A673 (cell line): Measurements from ENCODE around the gene MYD88. TPM values are rescaled to one million over a fixed set of nuclear protein-coding genes. Genes with fewer than 3 reads are reported as not detected.

ENCODE experiments used
- BruUV-seq: library from RNA; stranded (reverse); fragments of 400-500 nt; replicated peaks from 2 replicates; lab custom pipeline; 2021; lab: Mats Ljungman, UMichigan
- CTCF ChIA-PET: fragments of 300-600 bp; sonication (Branson Sonifier 250); formaldehyde crosslinking; loops from one replicate; lab custom pipeline; 2022; ENCODE audit warnings: antibody characterized with exemption; lab: Charles Lee
- POLR2A ChIA-PET: fragments of 300-600 bp; sonication (Branson Sonifier 250); formaldehyde crosslinking; loops from one replicate; lab custom pipeline; 2022; ENCODE audit warnings: antibody characterized with exemption; ENCODE audit not compliant: low non-redundant PET; lab: Charles Lee
- DNase-seq: peaks from one replicate; pipeline ENCODE4 v3.0.0-alpha.2; 2015; ENCODE audit warnings: low spot score
- H3K27ac ChIP-seq: fragments of 200-600 bp; sonication (generic); 2 replicates; pipeline ENCODE4 v1.5.1; 2016; ENCODE audit warnings: mixed run types, low read depth, mild to moderate bottlenecking, mixed read lengths, antibody characterized with exemption, low read length; ENCODE audit not compliant: poor library complexity, severe bottlenecking
- H3K27me3 ChIP-seq: fragments of 200-600 bp; sonication (generic); replicated peaks from 2 replicates; pipeline ENCODE4 v1.6.1; 2017; ENCODE audit warnings: mixed run types, low read depth, mild to moderate bottlenecking, mixed read lengths, antibody characterized with exemption, low read length; ENCODE audit not compliant: insufficient read depth, poor library complexity
- H3K36me3 ChIP-seq: fragments of 200-600 bp; sonication (generic); 2 replicates; pipeline ENCODE4 v1.6.1; 2016; ENCODE audit warnings: mixed run types, mild to moderate bottlenecking, mixed read lengths, antibody characterized with exemption, low read length; ENCODE audit not compliant: insufficient read depth, poor library complexity, severe bottlenecking
- H3K4me1 ChIP-seq: fragments of 200-600 bp; sonication (generic); 2 replicates; pipeline ENCODE4 v1.6.1; 2017; ENCODE audit warnings: mixed run types, mild to moderate bottlenecking, mixed read lengths, antibody characterized with exemption, low read length; ENCODE audit not compliant: insufficient read depth, poor library complexity, severe bottlenecking
- H3K4me3 ChIP-seq: fragments of 200-600 bp; sonication (generic); 2 replicates; pipeline ENCODE4 v1.5.1; 2016; ENCODE audit warnings: low read depth, mixed run types, mild to moderate bottlenecking, mixed read lengths, low read length; ENCODE audit not compliant: poor library complexity, severe bottlenecking
- H3K9me3 ChIP-seq: fragments of 200-600 bp; sonication (generic); 2 replicates; pipeline ENCODE4 v1.6.1; 2016; ENCODE audit warnings: mixed run types, low read depth, mild to moderate bottlenecking, mixed read lengths, antibody characterized with exemption, low read length; ENCODE audit not compliant: poor library complexity, severe bottlenecking
- EZH2 ChIP-seq: fragments of 200-600 bp; sonication (generic); IDR thresholded peaks from 2 replicates; pipeline ENCODE4 v1.6.1; 2017; ENCODE audit warnings: borderline replicate concordance, low read depth, mild to moderate bottlenecking, mixed read lengths, antibody characterized with exemption, low read length; ENCODE audit not compliant: poor library complexity, severe bottlenecking
- intact Hi-C: fragments of 100-400 bp; cut with micrococcal nuclease; formaldehyde crosslinking; loops from one replicate; pipeline ENCODE4 v1.10.0; 2022; ENCODE audit not compliant: unreplicated experiment
- total RNA-seq: library from RNA; stranded (reverse); gene quantifications from 2 replicates; pipeline ENCODE4 v1.2.3, GENCODE V29; 2021
- TF ChIP-seq, protein P1 (sequence below): fragments of 300-800, 200-600 bp; sonication (generic); conservative IDR thresholded peaks from 2 replicates; pipeline ENCODE4 v1.5.1; 2017; ENCODE audit warnings: low read depth, mild to moderate bottlenecking, antibody characterized with exemption, low read length, moderate library complexity, mixed read lengths

MYD88 gene
- total RNA-seq, 1 experiment from 2014 or later = 11.9 TPM

GRCh38 chr3:38094999-38095398 is 43.5 kb upstream of the MYD88 start:
- intact Hi-C loops = no loop called here
- no peak overlapping the region for H3K4me3 ChIP-seq
- H3K27me3 ChIP-seq = no peaks in the 10 kb centered on the region
- TF ChIP-seq, protein P1, sequence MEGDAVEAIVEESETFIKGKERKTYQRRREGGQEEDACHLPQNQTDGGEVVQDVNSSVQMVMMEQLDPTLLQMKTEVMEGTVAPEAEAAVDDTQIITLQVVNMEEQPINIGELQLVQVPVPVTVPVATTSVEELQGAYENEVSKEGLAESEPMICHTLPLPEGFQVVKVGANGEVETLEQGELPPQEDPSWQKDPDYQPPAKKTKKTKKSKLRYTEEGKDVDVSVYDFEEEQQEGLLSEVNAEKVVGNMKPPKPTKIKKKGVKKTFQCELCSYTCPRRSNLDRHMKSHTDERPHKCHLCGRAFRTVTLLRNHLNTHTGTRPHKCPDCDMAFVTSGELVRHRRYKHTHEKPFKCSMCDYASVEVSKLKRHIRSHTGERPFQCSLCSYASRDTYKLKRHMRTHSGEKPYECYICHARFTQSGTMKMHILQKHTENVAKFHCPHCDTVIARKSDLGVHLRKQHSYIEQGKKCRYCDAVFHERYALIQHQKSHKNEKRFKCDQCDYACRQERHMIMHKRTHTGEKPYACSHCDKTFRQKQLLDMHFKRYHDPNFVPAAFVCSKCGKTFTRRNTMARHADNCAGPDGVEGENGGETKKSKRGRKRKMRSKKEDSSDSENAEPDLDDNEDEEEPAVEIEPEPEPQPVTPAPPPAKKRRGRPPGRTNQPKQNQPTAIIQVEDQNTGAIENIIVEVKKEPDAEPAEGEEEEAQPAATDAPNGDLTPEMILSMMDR = no peak
- TF ChIP-seq EZH2 = no peak
- H3K27ac ChIP-seq = no peak overlapping the region
- no TSS peak for BruUV-seq
- H3K9me3 ChIP-seq = no peaks in the 10 kb centered on the region
- ChIA-PET POLR2A (no interaction called here), CTCF (no interaction called here)
- H3K36me3 ChIP-seq = no peaks in the 10 kb centered on the region
- DNase-seq = no peak
- H3K4me1 ChIP-seq = no peaks in the 10 kb centered on the region

- TF ChIP-seq EZH2 = no peak
- TF ChIP-seq, protein P1 = no peak
- CTCF ChIA-PET = no interaction called here
- Histone ChIP-seq H3K4me3 (no peak overlapping the region), H3K27me3 (no peaks in the 10 kb centered on the region), H3K9me3 (no peaks in the 10 kb centered on the region), H3K36me3 (no peaks in the 10 kb centered on the region), H3K4me1 (no peaks in the 10 kb centered on the region), H3K27ac (no peak overlapping the region)
- no peak for DNase-seq
- no TSS peak for BruUV-seq
- intact Hi-C loops = no loop called here
- POLR2A ChIA-PET = no interaction called here
These were observed 42.6 kb upstream of the MYD88 start for GRCh38 chr3:38095669-38096483.

- no peaks in the 10 kb centered on the region for H3K36me3 ChIP-seq
- H3K27me3 ChIP-seq = no peaks in the 10 kb centered on the region
- TF ChIP-seq, protein P1 = no peak
- no peak for TF ChIP-seq EZH2
- no peaks in the 10 kb centered on the region for H3K4me1 ChIP-seq
- no peak for DNase-seq
- intact Hi-C loops = no loop called here
- H3K27ac ChIP-seq = no peak overlapping the region
- CTCF ChIA-PET = no interaction called here
- H3K9me3 ChIP-seq = no peaks in the 10 kb centered on the region
- H3K4me3 ChIP-seq = no peak overlapping the region
- no TSS peak for BruUV-seq
- POLR2A ChIA-PET = no interaction called here
These were observed 40.8 kb upstream of the MYD88 start for GRCh38 chr3:38097446-38098375.
